G401 (cell line): ENCODE measurements around the gene GSTT2B. TPM values are rescaled to one million over a fixed set of nuclear protein-coding genes. Genes with fewer than 3 reads are reported as not detected.
"Not testable (repeated sequence)": the region's sequence is repeated elsewhere in the genome, so short reads cannot be mapped to it uniquely, and the experiment has no call there.

ENCODE experiments used
- DNase-seq: peaks from one replicate; pipeline ENCODE4 v3.0.0-alpha.2; 2015; ENCODE audit warnings: low spot score
- in situ Hi-C: cut with HindIII; loops from 2 replicates; pipeline ENCODE4 v1.10.0; 2016; ENCODE audit warnings: low sequenced_read_pairs, mixed read lengths
- total RNA-seq: library from RNA; depleted of rRNA; stranded (reverse); fragments of >200 nt; shearing (Covaris generic); gene quantifications from 2 replicates; pipeline ENCODE4 v1.2.3, GENCODE V29; 2014; rRNA removed

Gene GSTT2B
- total RNA-seq, 1 experiment from 2014 or later: not detected

GRCh38 chr22:23911318-23911980, 49.5 kb downstream of the GSTT2B start:
- no peak for DNase-seq
- in situ Hi-C loops: no loop called here

- in situ Hi-C loops: no loop called here
- DNase-seq: peak; percentile 31
Measured at GRCh38 chr22:23910496-23911190, 50.4 kb downstream of the GSTT2B start.

GRCh38 chr22:23909296-23909898, 51.6 kb downstream of the GSTT2B start:
- in situ Hi-C loops: no loop called here
- DNase-seq: peak; percentile 55

GRCh38 chr22:23908587-23909205, 52.3 kb downstream of the GSTT2B start:
- no peak for DNase-seq
- in situ Hi-C loops: no loop called here

- in situ Hi-C loops, DNase-seq: not testable (repeated sequence)
Measured at GRCh38 chr22:23907423-23907822, 53.6 kb downstream of the GSTT2B start.

Other genes starting within 250 kb of the GSTT2B start
- not detected in 2 replicates for gene ZNF70, start 210.1 kb downstream of the GSTT2B start, total RNA-seq
- gene VPREB3, start 206.8 kb downstream of the GSTT2B start, total RNA-seq: not detected in 2 replicates
- not detected in 2 replicates for gene C22orf15, start 198.2 kb downstream of the GSTT2B start, total RNA-seq
- gene CHCHD10, start 193.2 kb downstream of the GSTT2B start, total RNA-seq: not detected in 2 replicates
- not detected in 2 replicates for gene MMP11, start 188.3 kb downstream of the GSTT2B start, total RNA-seq
- gene SMARCB1, start 174.2 kb downstream of the GSTT2B start, total RNA-seq: not detected in 2 replicates
- gene DERL3, start 122.2 kb downstream of the GSTT2B start, total RNA-seq: not detected in 2 replicates
- gene SLC2A11, start 103.3 kb downstream of the GSTT2B start, total RNA-seq: not detected in 2 replicates
- not detected in 2 replicates for gene MIF, start 66.8 kb downstream of the GSTT2B start, total RNA-seq
- not detected in 2 replicates for gene DDTL, start 5.7 kb upstream of the GSTT2B start, total RNA-seq
- gene DDT, start 13.2 kb upstream of the GSTT2B start, total RNA-seq: not detected in 2 replicates
- gene GSTT2, start 18.9 kb upstream of the GSTT2B start, total RNA-seq: not detected in 2 replicates
- gene GSTT4, start 44.3 kb upstream of the GSTT2B start, total RNA-seq: not detected in 2 replicates
- gene CABIN1, start 50.1 kb upstream of the GSTT2B start, total RNA-seq: not detected in 2 replicates
- gene SUSD2, start 220.3 kb upstream of the GSTT2B start, total RNA-seq: not detected in 2 replicates